HG02870 (cell line): ENCODE measurements around the gene PIKFYVE.
"Not testable (repeated sequence)": the region's sequence is repeated elsewhere in the genome, so short reads cannot be mapped to it uniquely, and the experiment has no call there.

ENCODE experiments used
- ATAC-seq: cut with Tn5 transposase; IDR thresholded peaks from one replicate; pipeline ENCODE4 v1.9.1; 2021; ENCODE audit warnings: mild to moderate bottlenecking, moderate library complexity; ENCODE audit not compliant: unreplicated experiment

PIKFYVE gene, protein sequence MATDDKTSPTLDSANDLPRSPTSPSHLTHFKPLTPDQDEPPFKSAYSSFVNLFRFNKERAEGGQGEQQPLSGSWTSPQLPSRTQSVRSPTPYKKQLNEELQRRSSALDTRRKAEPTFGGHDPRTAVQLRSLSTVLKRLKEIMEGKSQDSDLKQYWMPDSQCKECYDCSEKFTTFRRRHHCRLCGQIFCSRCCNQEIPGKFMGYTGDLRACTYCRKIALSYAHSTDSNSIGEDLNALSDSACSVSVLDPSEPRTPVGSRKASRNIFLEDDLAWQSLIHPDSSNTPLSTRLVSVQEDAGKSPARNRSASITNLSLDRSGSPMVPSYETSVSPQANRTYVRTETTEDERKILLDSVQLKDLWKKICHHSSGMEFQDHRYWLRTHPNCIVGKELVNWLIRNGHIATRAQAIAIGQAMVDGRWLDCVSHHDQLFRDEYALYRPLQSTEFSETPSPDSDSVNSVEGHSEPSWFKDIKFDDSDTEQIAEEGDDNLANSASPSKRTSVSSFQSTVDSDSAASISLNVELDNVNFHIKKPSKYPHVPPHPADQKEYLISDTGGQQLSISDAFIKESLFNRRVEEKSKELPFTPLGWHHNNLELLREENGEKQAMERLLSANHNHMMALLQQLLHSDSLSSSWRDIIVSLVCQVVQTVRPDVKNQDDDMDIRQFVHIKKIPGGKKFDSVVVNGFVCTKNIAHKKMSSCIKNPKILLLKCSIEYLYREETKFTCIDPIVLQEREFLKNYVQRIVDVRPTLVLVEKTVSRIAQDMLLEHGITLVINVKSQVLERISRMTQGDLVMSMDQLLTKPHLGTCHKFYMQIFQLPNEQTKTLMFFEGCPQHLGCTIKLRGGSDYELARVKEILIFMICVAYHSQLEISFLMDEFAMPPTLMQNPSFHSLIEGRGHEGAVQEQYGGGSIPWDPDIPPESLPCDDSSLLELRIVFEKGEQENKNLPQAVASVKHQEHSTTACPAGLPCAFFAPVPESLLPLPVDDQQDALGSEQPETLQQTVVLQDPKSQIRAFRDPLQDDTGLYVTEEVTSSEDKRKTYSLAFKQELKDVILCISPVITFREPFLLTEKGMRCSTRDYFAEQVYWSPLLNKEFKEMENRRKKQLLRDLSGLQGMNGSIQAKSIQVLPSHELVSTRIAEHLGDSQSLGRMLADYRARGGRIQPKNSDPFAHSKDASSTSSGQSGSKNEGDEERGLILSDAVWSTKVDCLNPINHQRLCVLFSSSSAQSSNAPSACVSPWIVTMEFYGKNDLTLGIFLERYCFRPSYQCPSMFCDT (N-terminal part only)

DNA sequence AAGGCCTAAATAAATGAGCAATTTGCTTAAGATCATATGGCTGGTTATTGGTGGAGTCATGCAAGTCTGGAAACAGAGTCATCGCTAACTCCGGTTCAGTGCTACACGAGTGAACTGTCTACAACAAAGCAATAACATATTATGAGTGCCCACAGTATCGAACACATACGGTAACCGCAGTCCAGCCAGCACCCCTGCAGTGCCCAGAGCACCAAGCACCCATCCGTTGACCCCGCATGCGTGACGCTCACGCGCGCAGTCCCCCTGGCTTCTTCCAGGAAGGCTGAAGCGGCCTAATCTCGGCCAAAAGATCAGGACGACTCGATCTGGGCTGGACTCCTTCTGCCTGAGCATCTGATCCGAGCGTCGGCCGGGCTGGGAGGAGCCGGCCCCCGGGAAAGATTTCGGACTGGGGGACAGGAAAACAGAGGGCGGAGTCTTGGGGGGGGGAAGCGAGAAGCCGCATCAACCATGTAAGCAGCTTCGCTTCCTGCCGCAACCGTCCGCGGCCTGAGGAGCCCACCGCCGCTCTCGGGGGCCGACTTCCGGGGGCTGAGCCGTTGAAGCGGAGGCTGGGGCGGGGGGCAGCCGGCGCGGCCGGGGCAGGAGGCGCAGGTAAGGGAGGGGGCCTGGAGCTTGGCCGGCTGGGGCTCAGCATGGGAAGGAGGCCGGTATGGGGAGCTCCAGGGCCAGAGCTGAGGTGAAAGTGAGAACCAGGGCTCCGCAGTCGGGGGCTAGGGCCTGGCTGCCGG, at the start of gene PIKFYVE:
PIKFYVE (plus strand) TSS at position 455 of the 752 bp plus-strand sequence. CDS start 5,265 bp downstream, outside the sequence.
- ATAC-seq = peak; percentile 72

DNA sequence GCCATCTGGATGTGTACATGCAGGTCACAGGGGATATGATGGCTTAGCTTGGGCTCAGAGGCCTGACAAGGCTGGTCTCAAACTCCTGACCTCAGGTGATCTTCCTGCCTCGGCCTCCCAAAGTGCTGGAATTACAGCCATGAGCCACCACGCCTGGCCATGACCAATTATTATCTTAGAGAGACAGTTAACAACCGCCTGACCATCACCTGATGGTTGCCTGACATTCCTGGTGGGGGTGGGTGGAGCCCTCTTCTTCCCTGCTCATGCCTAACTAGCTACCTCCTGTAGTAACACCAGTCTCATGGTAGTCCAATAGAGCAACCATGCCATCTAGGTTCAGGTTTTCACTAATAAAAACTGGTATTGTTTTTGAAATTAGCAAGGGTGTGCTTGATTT, 44.2 kb upstream of the PIKFYVE start:
- not testable (repeated sequence) for ATAC-seq

DNA sequence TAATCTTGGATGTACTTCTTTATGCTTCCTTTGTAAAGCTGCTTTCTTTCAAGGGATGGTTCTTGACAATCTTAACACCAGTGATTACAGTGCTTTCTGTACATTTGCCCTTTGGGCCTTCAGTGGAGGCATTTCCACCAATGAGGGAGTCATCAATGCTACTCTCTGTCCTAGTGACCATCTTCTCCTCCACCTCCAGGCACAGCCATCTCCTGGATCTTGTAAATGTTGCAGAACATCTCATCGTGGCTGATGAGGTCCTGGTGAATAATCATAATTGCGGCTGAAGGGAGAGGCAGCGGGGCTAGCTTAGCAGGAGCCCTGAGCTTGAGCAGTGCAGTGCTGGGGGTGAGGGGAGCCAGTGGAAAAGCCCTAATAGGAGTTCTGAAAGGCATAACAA, 43.7 kb upstream of the PIKFYVE start:
- no peak for ATAC-seq

DNA sequence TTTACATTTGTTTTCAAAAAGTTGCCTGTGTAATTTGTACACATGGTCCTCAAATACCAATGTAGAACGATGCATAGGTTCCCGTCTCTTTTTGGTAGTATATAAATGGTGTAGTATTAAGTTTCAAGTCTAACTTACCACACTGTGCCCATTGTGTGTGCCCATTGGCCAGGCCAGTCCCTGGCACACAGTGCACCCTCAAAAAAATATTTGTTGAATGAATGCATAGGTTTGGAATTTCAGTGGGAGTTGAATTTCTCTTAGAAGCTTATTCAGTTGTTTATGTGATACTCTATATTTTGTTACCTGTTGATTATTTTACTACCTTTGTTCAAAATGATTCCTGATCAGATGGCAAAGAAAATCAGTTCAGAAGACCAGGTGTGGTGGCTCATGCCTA, 41.3 kb upstream of the PIKFYVE start:
- ATAC-seq = no peak

DNA sequence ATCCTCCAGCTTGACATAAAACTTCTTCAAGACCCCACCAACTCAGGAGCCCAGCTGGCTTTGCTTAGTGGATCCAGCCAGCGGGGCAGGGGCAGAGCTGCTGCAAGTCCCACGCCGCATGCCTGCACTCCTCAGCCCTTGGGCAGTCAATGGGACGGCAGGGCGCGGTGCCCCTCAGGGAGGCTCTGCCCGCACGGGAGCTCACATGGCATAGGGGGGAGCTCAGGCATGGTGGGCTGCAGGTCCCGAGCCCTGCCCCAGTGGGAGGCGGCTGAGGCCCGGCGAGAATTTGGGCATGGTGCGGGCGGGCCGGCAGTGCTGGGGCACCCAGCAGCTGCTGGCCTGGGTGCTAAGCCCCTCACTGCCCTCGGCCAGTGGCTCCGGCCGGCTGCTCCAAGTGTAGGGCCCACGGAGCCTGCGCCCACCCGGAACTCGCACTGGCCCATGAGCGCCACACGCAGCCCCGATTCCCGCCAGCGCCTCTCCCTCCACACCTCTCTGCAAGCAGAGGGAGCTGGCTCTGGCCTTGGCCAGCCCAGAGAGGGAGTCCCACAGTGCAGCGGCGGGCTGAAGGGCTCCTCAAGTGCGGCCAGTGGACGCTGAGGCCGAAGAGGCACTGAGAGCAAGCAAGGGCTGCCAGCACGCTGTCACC, 38.3 kb upstream of the PIKFYVE start:
- no peak for ATAC-seq

DNA sequence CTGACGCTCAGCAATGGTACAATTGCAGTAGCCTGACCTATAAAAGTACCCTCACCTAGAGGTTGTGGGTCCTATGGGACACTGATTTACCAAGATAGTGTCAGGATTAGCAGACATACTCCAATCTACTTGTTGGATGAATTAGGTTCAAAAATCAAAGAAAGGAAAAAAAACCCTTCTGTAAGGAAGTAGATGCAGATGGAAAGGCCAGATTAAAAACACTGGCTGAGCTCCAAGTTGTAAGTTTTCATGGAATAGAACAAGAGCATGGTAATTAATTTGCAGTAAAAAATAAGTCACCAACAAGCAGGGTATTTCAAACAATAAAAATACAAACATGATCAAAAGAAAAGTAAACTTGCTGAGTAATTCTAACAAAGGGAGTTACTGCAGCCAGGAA, 37.6 kb upstream of the PIKFYVE start:
- ATAC-seq = no peak

DNA sequence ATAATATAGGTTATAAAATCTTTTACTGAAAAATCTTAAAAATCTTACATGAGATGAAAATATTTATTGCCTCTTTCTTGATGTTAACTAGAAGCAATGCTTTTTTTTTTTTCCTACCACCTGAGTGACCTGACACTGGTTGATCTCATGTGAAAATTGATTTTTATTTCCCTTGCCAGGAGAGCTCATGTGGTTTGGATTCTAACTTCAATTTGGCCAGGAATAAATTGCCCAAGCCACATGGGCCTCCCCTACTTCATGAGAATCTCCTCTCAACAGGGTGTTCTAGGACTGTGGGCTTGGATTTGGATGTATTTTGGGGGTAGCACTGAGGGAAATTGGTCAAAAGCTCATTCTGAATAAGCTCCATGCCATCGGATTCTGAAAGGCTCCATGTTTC, 31.3 kb upstream of the PIKFYVE start:
- no peak for ATAC-seq

DNA sequence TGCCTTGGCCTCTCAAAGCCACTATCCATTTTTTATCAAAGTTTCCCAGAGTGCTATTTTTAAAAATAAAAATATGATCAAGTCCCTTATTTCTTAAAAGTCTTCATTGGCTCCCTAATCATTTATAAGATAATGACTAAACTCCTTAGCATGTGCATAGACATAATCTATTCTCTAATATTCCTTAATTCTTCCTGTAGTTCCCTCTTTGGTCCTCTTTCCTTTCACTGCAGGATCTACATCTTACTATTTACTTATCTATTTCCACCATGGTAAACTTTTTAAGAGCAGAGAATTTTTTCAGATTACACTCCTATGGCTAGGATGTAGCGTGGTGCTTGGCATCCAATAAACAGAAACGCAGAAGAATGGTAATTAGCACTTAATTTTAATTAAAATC, 30.2 kb upstream of the PIKFYVE start:
- no peak for ATAC-seq

DNA sequence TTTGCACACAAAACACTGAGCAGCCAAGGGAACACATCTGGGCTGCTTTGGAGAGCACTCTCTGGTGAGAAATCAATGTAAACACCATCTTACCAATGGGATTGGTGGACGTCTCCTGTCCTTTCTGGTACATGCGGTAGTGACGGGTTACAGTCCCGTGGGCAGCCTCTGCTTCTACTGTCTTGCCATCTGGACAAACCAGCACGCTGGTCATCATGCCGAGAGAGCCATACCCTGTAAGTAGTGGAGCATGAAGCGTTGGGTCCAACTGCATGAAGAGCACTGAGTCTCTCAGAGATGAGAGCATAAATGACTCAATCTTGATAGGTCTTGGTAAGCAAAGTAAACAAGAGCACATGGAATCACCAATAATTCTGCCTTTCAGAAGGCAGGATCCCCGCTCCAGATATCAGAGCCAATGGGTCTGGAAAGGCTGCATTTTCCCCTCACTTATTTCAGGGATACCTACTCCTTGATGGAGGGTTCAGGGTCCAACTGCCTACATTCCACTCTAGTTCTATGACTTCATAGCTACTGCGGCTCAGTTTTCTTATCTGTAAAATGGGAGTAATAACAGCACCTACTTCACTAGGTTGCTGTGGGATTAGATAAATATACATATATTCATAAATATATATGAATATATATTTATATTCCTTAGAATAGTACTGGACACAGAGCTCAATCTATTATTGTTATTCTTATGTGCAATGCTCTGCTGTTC, 26.1 kb upstream of the PIKFYVE start:
- no peak for ATAC-seq

DNA sequence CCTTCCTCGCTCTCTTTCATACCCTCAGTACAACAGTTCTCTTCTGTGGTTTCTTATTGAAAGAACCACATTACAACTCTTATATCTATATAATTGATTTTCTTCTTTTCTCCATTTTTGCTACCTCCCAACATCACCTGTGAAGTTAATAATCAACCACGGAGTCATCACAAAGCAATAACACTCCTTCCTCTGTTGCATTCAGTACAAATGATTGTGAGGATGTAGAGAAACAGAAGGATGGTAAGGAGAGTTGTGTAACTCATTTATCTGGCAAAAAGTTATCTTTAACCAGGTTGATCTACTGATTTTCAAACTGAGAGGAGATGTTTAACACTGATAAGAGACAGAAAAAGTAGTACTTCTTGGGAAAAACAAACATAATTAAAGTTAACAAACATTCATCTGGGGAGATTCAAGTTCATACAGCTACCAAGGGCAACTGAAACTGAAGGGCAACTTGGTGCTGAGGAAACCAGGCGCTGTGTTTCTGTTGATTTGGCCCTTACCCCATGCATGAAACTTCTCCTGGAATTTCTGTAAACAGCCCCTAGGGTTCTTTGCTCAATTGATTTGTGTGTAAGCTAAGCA, 25.3 kb upstream of the PIKFYVE start:
- no peak for ATAC-seq

DNA sequence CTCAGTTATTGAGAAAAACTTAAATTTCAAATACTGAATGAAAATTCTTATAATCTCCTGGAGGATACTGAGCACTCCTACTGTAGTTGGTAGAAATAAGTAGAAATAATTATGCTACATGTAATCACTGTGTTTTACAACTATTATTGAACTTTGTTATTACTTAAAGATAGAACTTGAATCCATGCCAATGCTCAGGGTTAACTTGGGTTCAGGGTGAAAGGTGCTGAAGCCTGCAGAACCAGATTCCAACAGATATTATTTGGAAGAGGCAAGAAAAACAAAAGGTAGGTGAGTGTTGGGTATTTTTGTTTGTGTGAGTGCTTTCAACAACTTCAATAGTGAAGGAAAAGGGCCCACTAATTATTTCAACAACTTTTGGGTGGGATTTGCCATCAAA, 21.6 kb upstream of the PIKFYVE start:
- no peak for ATAC-seq

DNA sequence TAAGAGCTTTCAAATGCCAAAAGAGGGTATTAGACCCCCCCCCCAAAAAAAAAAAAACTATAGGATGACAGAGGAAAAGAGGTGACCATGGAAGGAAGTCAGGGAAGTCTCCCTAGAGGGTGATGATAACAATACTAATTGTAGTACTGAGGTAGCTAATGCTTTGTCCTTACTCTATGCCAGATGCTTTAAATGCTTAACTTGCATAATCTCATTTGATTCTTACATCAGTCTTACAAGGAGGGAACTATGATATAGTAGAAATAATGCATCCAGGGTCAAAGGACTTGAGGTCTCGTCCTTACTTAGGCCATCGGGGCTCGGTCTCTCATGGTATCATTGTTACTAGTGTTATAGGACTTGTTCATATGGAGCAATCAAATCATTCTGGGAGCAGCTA, 20.3 kb upstream of the PIKFYVE start:
- ATAC-seq = no peak

DNA sequence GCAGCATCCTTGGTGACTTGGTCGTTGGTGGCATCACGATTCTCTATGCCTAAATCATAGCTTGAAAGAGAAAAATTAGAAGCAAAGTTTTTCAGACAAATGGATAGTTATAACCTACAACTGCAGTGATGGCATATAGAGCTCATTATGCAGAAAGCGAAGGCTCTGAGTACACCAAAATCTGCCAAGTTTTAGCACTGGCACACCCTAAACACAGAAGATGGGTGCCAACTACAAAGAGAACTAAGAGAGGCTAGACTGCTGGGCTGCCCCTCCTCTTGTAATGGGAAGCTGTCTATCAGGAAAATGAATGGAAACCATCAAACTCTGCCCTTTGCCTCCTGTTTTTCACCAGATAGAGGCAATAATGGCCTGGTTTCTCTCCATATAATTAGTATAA, 17.5 kb upstream of the PIKFYVE start:
- no peak for ATAC-seq

DNA sequence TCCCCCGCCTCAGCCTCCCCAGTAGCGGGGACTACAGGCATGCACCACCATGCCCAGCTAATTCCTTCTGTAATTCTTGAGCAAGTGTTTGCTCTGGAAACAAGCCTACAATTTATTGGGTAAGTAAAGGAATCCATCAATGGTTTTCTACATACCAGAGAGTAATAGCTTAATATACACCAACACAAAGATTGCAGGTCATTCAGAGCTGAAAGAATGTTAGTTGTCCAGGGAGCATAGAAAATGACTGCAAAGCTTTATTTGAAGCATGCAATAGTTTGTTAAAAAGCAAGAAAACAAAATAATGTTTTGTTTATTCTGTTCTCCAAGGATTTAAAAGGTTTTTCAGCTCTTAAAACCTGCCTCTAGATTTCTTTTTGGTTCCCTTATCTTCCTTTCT, 16.8 kb upstream of the PIKFYVE start:
- no peak for ATAC-seq

DNA sequence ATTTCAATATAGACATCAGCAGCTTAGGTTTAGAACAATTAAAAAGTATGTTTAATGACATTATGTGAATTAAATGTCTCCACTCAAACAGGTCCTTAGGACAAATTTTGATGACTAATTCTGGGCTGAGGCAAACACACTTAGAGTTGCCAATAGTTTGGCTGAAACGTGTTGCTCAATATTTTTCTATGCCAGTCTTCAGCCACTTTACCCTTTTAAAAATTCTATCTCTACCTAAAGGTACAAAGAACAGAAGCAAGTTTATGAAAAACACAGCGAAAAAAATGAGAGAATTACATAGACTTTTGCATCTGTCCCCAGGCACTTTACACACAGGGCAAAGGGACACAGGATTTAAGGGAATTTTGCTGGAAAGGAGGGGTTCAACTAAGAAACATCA, 15.7 kb upstream of the PIKFYVE start:
- ATAC-seq = no peak

DNA sequence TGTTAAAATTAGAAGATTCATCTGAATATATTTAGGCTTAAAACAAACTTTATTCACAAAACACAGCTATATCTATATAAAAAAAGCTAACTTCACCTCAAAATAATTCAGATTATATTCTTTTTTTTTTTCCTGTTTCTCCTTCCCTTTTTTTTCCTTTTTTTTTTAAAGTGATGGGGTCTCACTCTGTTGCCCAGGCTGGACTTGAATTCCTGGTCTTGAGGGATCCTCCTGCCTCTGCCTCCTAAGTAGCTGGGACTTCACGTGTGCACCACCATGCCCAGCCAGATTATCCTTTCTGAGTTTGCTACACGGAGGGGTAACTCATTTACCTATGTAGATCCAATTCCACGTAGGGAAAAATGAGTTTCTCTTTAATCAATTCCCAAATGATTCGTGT, 15.0 kb upstream of the PIKFYVE start:
- no peak for ATAC-seq

DNA sequence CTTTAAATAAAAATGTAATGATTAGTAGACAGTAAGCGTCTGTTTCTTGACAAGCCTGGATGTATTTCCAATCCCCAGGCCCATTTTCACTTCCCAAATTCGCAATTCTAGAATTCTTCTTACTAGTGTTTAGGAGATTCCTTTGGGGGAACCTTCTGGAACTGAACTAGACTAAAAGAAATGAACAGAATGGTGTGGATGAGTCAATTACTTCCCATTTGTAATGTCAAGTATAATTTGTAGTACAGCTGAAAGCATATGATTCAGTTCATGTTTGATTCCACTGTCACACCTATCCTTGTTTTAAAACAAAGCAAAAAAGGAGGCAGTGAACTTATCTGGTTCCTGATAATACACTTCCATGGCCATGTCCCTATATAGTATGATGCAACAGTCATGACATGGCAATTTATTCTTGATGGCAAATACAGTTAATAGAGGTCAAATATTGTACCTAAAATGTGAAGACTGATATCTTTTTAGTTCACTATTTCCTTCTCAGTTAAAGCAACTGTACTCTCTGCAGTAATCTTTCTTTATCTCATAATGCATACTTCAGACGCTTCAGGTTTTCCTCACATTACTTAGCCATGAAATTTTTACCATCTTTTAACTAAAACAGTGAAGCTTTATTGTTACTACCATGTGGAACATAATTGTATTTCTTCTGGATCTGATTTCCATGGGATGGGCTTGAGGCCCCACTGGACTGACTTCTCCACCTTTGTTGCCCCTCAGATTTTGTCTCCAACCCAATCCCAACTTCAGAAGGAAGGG, 13.2 kb upstream of the PIKFYVE start:
- ATAC-seq = no peak

DNA sequence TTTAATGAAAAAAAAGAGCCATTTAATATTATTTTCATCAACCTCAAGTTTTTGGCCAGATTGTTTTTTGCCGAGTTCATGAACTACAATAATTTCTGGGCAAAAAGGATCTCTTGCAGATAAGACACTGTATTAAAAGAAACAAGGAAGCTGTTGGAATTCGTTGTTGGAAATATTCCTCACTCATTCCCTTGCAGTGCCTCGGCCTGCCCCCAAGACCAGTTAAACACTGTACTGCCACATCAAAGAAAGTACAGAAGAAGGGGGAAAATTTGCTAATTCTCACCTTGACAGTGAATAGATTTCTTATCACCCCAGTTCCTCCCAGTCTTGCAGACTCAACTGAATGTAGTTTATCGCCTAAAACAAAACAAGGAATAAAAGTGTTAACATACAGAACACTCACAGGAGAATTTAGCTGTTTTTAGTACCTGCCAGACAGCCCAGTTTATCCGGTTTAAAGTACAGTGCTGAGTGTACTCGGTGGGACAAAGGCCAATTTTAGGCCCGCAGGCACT, 12.4 kb upstream of the PIKFYVE start:
- ATAC-seq = no peak
